Measurements from ENCODE around the gene PLEKHG4.

The PLEKHG4 gene

GRCh38 chr16:67246756-67247191 is 32.6 kb upstream of the PLEKHG4 start:
- no peak for TF ChIP-seq CTCF (IDR thresholded peaks at IDR 0.05)

- no peak for TF ChIP-seq CTCF (IDR thresholded peaks at IDR 0.05)
Measured at GRCh38 chr16:67247192-67248072, 31.9 kb upstream of the PLEKHG4 start, which contains the start of gene FHOD1. Gene FHOD1 (minus strand): TSS chr16:67247481. CDS start chr16:67247410, 71 bp downstream.

- TF ChIP-seq CTCF (IDR thresholded peaks at IDR 0.05): no peak
Measured at GRCh38 chr16:67248073-67248400, 31.3 kb upstream of the PLEKHG4 start.

GRCh38 chr16:67248401-67249177 is 30.7 kb upstream of the PLEKHG4 start, which contains the start of gene SLC9A5:
Gene SLC9A5 (plus strand): TSS chr16:67248979. CDS start chr16:67249015, 36 bp downstream.
- TF ChIP-seq CTCF (IDR thresholded peaks at IDR 0.05): peak; percentile 13; the same call in 1 of the 2 replicates

GRCh38 chr16:67249178-67250044 is 29.9 kb upstream of the PLEKHG4 start:
- TF ChIP-seq CTCF (IDR thresholded peaks at IDR 0.05): no peak

- TF ChIP-seq CTCF (IDR thresholded peaks at IDR 0.05): no peak
Measured at GRCh38 chr16:67250045-67250327, 29.3 kb upstream of the PLEKHG4 start.

Measured in LNCAP (cell line).